Neural cell (in vitro differentiated cells): ENCODE data around the gene GABRD. TPM values are rescaled to one million over a fixed set of nuclear protein-coding genes. Genes with fewer than 3 reads are reported as not detected.

Source experiments
- H2AFZ ChIP-seq: fragments of 200-600, 300-800 bp; sonication (generic), shearing (Covaris generic); 2 replicates; pipeline ENCODE4 v1.6.0; 2014; ENCODE audit warnings: low read depth, mild to moderate bottlenecking, antibody characterized with exemption, low read length, moderate library complexity
- H3F3A ChIP-seq: fragments of 200-600 bp; shearing (Covaris generic); 2 replicates; pipeline ENCODE4 v1.6.1; 2016; ENCODE audit warnings: mild to moderate bottlenecking, moderate library complexity, mixed read lengths, antibody characterized with exemption, low read length; ENCODE audit not compliant: insufficient read depth, poor library complexity, severe bottlenecking
- H3K27ac ChIP-seq: fragments of 200-600, 300-800 bp; sonication (generic), shearing (Covaris generic); 2 replicates; pipeline ENCODE4 v1.5.1; 2014; ENCODE audit warnings: mild to moderate bottlenecking, low read length, moderate library complexity
- H3K27me3 ChIP-seq: fragments of 300-800, 200-600 bp; sonication (generic), shearing (Covaris generic); 2 replicates; pipeline ENCODE4 v1.6.0; 2014; ENCODE audit warnings: mild to moderate bottlenecking, low read depth, low read length, moderate library complexity; ENCODE audit not compliant: insufficient read depth
- H3K36me3 ChIP-seq: fragments of 300-800, 200-600 bp; sonication (generic), shearing (Covaris generic); 2 replicates; pipeline ENCODE4 v1.5.1; 2014; ENCODE audit warnings: mild to moderate bottlenecking, antibody characterized with exemption, low read length, moderate library complexity; ENCODE audit not compliant: insufficient read depth
- H3K4me2 ChIP-seq: fragments of 300-800, 200-600 bp; sonication (generic), shearing (Covaris generic); 2 replicates; pipeline ENCODE4 v1.6.0; 2014; ENCODE audit warnings: mild to moderate bottlenecking, low read length
- H3K4me3 ChIP-seq: fragments of 300-800, 200-600 bp; sonication (generic), shearing (Covaris generic); 2 replicates; pipeline ENCODE4 v1.5.1; 2014; ENCODE audit warnings: mild to moderate bottlenecking, low read length, moderate library complexity
- H3K79me2 ChIP-seq: fragments of 200-600 bp; shearing (Covaris generic); replicated peaks from 2 replicates; pipeline ENCODE4 v1.6.0; 2014; ENCODE audit warnings: mild to moderate bottlenecking, low read length, moderate library complexity; ENCODE audit not compliant: insufficient read depth
- H3K9ac ChIP-seq: fragments of 300-800, 200-600 bp; sonication (generic), shearing (Covaris generic); 2 replicates; pipeline ENCODE4 v1.6.1; 2016; ENCODE audit warnings: mild to moderate bottlenecking, low read length, mixed read lengths
- H3K9me2 ChIP-seq: fragments of 200-600 bp; shearing (Covaris generic); 2 replicates; pipeline ENCODE4 v1.6.1; 2016; ENCODE audit warnings: mild to moderate bottlenecking, low read length, mixed read lengths; ENCODE audit not compliant: insufficient read depth
- H3K9me3 ChIP-seq: fragments of 200-600, 300-800 bp; sonication (generic), shearing (Covaris generic); 2 replicates; pipeline ENCODE4 v1.6.1; 2016; ENCODE audit warnings: mild to moderate bottlenecking, mixed run types, low read length, moderate library complexity, mixed read lengths
- H4K20me1 ChIP-seq: fragments of 200-600 bp; shearing (Covaris generic); 2 replicates; pipeline ENCODE4 v1.6.1; 2016; ENCODE audit warnings: mild to moderate bottlenecking, mixed run types; ENCODE audit not compliant: insufficient read depth
- EP300 ChIP-seq: fragments of 450-650 bp; conservative IDR thresholded peaks from 2 replicates; pipeline ENCODE4 v1.6.1; 2014; ENCODE audit warnings: antibody characterized with exemption, mild to moderate bottlenecking, moderate library complexity; ENCODE audit not compliant: poor library complexity, severe bottlenecking
- EZH2 ChIP-seq: fragments of 200-600, 300-800 bp; shearing (Covaris generic), sonication (generic); IDR thresholded peaks from 2 replicates; pipeline ENCODE4 v1.6.1; 2014; ENCODE audit warnings: antibody characterized with exemption, low read length, borderline replicate concordance, mild to moderate bottlenecking; ENCODE audit not compliant: insufficient read depth, poor library complexity, severe bottlenecking
- MXI1 ChIP-seq: fragments of 450-650 bp; conservative IDR thresholded peaks from 2 replicates; pipeline ENCODE4 v1.6.1; 2014; ENCODE audit warnings: antibody characterized with exemption, mild to moderate bottlenecking; ENCODE audit not compliant: poor library complexity, severe bottlenecking
- POLR2AphosphoS5 ChIP-seq: IDR thresholded peaks from 2 replicates; pipeline ENCODE4 v1.6.1; 2012
- RAD21 ChIP-seq: fragments of 450-650 bp; conservative IDR thresholded peaks from 2 replicates; pipeline ENCODE4 v1.6.1; 2014; ENCODE audit warnings: antibody characterized with exemption, mild to moderate bottlenecking, moderate library complexity
- SMC3 ChIP-seq: fragments of 450-650 bp; conservative IDR thresholded peaks from 2 replicates; pipeline ENCODE4 v1.6.1; 2014; ENCODE audit warnings: antibody characterized with exemption, mild to moderate bottlenecking, moderate library complexity; ENCODE audit not compliant: poor library complexity
- TAF1 ChIP-seq: IDR thresholded peaks from 2 replicates; pipeline ENCODE4 v1.6.1; 2012; ENCODE audit warnings: low read depth
- polyA plus RNA-seq: library from polyadenylated mRNA; depleted of rRNA; stranded (reverse); fragments of >200 nt; gene quantifications from 2 replicates; pipeline ENCODE4 v1.2.3, GENCODE V29; 2014
- TF ChIP-seq, protein P1 (sequence below): IDR thresholded peaks from 2 replicates; pipeline ENCODE4 v1.6.1; 2012; ENCODE audit warnings: borderline replicate concordance
- TF ChIP-seq, protein P2 (sequence below): fragments of 450-650 bp; IDR thresholded peaks from 2 replicates; pipeline ENCODE4 v1.5.1; 2014; ENCODE audit warnings: antibody characterized with exemption, mild to moderate bottlenecking, moderate library complexity; ENCODE audit not compliant: poor library complexity, severe bottlenecking

Gene GABRD
- polyA plus RNA-seq, 1 donor from 2014 or later = 0.85 TPM

DNA sequence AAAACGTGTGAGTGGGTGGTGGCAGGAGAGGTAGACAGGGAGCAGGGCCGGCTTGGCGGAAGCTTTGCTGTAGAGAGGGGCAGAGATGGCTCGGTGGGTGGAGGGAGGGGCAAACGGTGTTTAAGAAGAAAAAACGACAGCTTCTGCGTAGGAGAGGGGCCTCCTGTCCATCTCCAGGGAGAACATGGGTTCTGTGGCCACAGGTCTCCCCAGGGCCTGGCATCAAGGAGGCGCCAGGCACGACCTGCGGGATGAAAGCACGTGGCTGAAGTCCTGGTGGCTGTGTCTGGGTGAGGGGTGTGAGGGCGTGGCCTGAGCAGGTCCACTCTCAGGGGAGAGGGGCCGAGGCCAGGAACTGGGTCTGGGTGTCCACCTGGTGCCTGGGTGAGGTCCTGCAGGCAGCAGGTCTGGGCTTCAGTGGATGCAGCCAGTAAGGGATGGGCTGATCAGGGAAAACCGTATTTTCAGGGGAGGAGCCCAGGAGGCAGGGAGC is 30.1 kb downstream of the GABRD start:
- Histone ChIP-seq H3K79me2 (no peaks in the 10 kb centered on the region), H3K9me2 (no peaks in the 10 kb centered on the region), H3K27ac (no peak overlapping the region), H3K27me3 (peaks cover 52% of the 10 kb centered on the region), H4K20me1 (no peaks in the 10 kb centered on the region), H3K4me3 (no peak overlapping the region), H3K36me3 (no peaks in the 10 kb centered on the region), H3K9me3 (no peaks in the 10 kb centered on the region), H3F3A (no peaks in the 10 kb centered on the region), H2AFZ (no peak overlapping the region), H3K4me2 (no peak overlapping the region), H3K9ac (no peak overlapping the region)
- no peak for TF ChIP-seq TAF1
- TF ChIP-seq, protein P1, sequence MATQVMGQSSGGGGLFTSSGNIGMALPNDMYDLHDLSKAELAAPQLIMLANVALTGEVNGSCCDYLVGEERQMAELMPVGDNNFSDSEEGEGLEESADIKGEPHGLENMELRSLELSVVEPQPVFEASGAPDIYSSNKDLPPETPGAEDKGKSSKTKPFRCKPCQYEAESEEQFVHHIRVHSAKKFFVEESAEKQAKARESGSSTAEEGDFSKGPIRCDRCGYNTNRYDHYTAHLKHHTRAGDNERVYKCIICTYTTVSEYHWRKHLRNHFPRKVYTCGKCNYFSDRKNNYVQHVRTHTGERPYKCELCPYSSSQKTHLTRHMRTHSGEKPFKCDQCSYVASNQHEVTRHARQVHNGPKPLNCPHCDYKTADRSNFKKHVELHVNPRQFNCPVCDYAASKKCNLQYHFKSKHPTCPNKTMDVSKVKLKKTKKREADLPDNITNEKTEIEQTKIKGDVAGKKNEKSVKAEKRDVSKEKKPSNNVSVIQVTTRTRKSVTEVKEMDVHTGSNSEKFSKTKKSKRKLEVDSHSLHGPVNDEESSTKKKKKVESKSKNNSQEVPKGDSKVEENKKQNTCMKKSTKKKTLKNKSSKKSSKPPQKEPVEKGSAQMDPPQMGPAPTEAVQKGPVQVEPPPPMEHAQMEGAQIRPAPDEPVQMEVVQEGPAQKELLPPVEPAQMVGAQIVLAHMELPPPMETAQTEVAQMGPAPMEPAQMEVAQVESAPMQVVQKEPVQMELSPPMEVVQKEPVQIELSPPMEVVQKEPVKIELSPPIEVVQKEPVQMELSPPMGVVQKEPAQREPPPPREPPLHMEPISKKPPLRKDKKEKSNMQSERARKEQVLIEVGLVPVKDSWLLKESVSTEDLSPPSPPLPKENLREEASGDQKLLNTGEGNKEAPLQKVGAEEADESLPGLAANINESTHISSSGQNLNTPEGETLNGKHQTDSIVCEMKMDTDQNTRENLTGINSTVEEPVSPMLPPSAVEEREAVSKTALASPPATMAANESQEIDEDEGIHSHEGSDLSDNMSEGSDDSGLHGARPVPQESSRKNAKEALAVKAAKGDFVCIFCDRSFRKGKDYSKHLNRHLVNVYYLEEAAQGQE = no peak
- TF ChIP-seq EZH2 = no peak
- TF ChIP-seq RAD21 = no peak
- TF ChIP-seq, protein P2, sequence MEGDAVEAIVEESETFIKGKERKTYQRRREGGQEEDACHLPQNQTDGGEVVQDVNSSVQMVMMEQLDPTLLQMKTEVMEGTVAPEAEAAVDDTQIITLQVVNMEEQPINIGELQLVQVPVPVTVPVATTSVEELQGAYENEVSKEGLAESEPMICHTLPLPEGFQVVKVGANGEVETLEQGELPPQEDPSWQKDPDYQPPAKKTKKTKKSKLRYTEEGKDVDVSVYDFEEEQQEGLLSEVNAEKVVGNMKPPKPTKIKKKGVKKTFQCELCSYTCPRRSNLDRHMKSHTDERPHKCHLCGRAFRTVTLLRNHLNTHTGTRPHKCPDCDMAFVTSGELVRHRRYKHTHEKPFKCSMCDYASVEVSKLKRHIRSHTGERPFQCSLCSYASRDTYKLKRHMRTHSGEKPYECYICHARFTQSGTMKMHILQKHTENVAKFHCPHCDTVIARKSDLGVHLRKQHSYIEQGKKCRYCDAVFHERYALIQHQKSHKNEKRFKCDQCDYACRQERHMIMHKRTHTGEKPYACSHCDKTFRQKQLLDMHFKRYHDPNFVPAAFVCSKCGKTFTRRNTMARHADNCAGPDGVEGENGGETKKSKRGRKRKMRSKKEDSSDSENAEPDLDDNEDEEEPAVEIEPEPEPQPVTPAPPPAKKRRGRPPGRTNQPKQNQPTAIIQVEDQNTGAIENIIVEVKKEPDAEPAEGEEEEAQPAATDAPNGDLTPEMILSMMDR = no peak
- TF ChIP-seq SMC3 = no peak
- TF ChIP-seq EP300 = no peak
- TF ChIP-seq MXI1 = no peak
- no peak for TF ChIP-seq POLR2AphosphoS5

DNA sequence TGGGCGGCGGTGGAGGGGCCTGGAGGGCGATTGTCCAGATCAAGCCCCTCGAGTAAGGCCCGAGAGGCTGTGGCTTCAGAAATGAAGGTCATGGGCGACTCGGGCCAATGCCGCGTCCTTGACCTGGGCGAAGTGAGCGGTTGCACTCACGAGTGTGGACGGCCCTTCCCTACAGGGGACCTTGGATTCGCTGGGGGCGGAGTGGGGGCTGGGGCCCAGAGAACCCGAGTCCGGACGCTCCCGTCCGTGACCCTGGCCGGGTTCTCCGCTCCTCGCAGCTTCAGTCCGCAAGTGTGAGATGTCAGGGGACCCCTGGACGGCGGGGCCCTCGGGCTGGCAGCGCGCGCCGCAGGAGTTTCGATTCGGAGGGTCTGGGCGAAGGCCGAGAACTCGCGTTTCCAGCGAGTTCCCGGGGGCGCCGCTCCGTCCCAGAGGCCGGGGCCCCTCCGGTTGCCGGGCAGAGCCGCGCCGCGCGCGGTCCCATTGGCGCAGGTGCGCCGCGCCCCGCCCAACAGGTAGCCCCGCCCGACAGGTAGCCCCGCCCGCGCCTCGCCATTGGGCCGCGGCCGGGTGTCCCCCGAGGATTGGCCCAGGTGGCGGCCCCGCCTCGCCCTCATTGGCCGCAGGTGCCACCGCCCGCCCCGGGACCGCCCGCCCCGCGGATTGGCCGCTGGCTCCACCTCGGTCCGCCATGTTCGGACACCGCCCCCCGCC is 30.7 kb downstream of the GABRD start, which contains the start of gene PRKCZ:
PRKCZ (plus strand) TSS at position 694 of the 714 bp plus-strand sequence. CDS start 220 bp downstream, outside the sequence.
- H3K27me3 ChIP-seq = peaks cover 52% of the 10 kb centered on the region

More for the DNA sequence above, 30.7 kb downstream of the GABRD start, which contains the start of gene PRKCZ:
- H4K20me1 ChIP-seq = no peaks in the 10 kb centered on the region
- no peaks in the 10 kb centered on the region for H3K79me2 ChIP-seq
- no peak within 1 kb of the TSS for H3K4me2 ChIP-seq
- TF ChIP-seq TAF1 = no peak
- TF ChIP-seq SMC3 = no peak
- peak; percentile 66 for TF ChIP-seq EZH2
- TF ChIP-seq MXI1 = no peak
- TF ChIP-seq, protein P1 = no peak
- no peak for TF ChIP-seq EP300
- peak within 1 kb of the TSS; percentile 61 for H3K4me3 ChIP-seq
- H3K9ac ChIP-seq = no peak within 1 kb of the TSS
- H3K9me3 ChIP-seq = no peaks in the 10 kb centered on the region
- H3K36me3 ChIP-seq = no peaks in the 10 kb centered on the region
- no peak within 1 kb of the TSS for H3K27ac ChIP-seq
- H3K9me2 ChIP-seq = no peaks in the 10 kb centered on the region
- no peaks in the 10 kb centered on the region for H3F3A ChIP-seq
- H2AFZ ChIP-seq = no peak within 1 kb of the TSS
